CD4-positive, alpha-beta T cell treated with Interleukin-1 beta for 1 hour (primary cell): Measurements from ENCODE around the gene ZNF22.

ENCODE experiments used
- DNase-seq, 2 donors: peaks; one replicate each; pipeline ENCODE4 v3.0.0-alpha.2; 2020 to 2022

ZNF22 gene

GRCh38 chr10:45000752-45001380 lies at the start of gene ZNF22:
ZNF22 (plus strand) TSS chr10:45000923; CDS start chr10:45003369, 2,446 bp downstream.
- DNase-seq, result peak; percentile 76

- DNase-seq, result no peak
Observed at GRCh38 chr10:44951576-44952226, 49.0 kb upstream of the ZNF22 start.

GRCh38 chr10:44952779-44953231 lies 47.9 kb upstream of the ZNF22 start:
- no peak for DNase-seq

- no peak for DNase-seq
Observed at GRCh38 chr10:44954042-44954441, 46.7 kb upstream of the ZNF22 start.

- no peak for DNase-seq
Observed at GRCh38 chr10:44954962-44955361, 45.8 kb upstream of the ZNF22 start.

GRCh38 chr10:44955413-44956070 lies 45.2 kb upstream of the ZNF22 start:
- no peak for DNase-seq

GRCh38 chr10:44956226-44956625 lies 44.5 kb upstream of the ZNF22 start:
- DNase-seq, result no peak

- no peak for DNase-seq
Observed at GRCh38 chr10:44956717-44957706, 43.7 kb upstream of the ZNF22 start.

GRCh38 chr10:44958196-44958897 lies 42.4 kb upstream of the ZNF22 start:
- peak in 1 of 2 donors; percentile 29 for DNase-seq

- no peak for DNase-seq
Observed at GRCh38 chr10:44958898-44959246, 41.9 kb upstream of the ZNF22 start.

GRCh38 chr10:44959247-44960087 lies 41.3 kb upstream of the ZNF22 start, which contains the start of gene RASSF4:
RASSF4 (plus strand) TSS chr10:44959802; CDS start chr10:44970203, 10,401 bp downstream.
- DNase-seq, result peak; percentile 91 to 92

GRCh38 chr10:44960088-44960460 lies 40.6 kb upstream of the ZNF22 start:
- DNase-seq, result no peak

GRCh38 chr10:44960482-44961229 lies 40.1 kb upstream of the ZNF22 start:
- no peak for DNase-seq

GRCh38 chr10:44961230-44961571 lies 39.5 kb upstream of the ZNF22 start:
- DNase-seq, result no peak

- no peak for DNase-seq
Observed at GRCh38 chr10:44961931-44962750, 38.6 kb upstream of the ZNF22 start.

GRCh38 chr10:44962870-44963738 lies 37.6 kb upstream of the ZNF22 start:
- DNase-seq, result no peak

- DNase-seq, result no peak
Observed at GRCh38 chr10:44963772-44964633, 36.7 kb upstream of the ZNF22 start.

GRCh38 chr10:44965104-44965503 lies 35.6 kb upstream of the ZNF22 start:
- DNase-seq, result no peak
